Central memory CD8-positive, alpha-beta T cell (primary cell): ENCODE results near the gene TBC1D16.

ENCODE experiments used
- ATAC-seq: fragments of 150-1000 bp; cut with Tn5 transposase; replicated peaks from 2 replicates; pipeline ENCODE4 v1.10.0; 2022; ENCODE audit warnings: mild to moderate bottlenecking, moderate FRiP score, moderate number of reproducible peaks; ENCODE audit not compliant: poor library complexity, severe bottlenecking; ENCODE audit errors: extremely low read depth
- DNase-seq, 2 donors: peaks; one replicate each; pipeline ENCODE4 v3.0.0; 2021; ENCODE audit warnings: low spot score in 2 of 2
- H3K27ac Mint-ChIP-seq: one replicate; pipeline ENCODE4 v1.8.0; 2022; ENCODE audit warnings: low read depth, mild to moderate bottlenecking, moderate library complexity, mixed read lengths
- H3K27me3 Mint-ChIP-seq: one replicate; pipeline ENCODE4 v1.8.0; 2022; ENCODE audit warnings: mixed read lengths
- H3K36me3 Mint-ChIP-seq: one replicate; pipeline ENCODE4 v1.8.0; 2022; ENCODE audit warnings: mild to moderate bottlenecking, moderate library complexity, mixed read lengths; ENCODE audit not compliant: insufficient read depth
- H3K4me1 Mint-ChIP-seq: one replicate; pipeline ENCODE4 v1.8.0; 2022; ENCODE audit warnings: mixed read lengths
- H3K4me3 Mint-ChIP-seq: one replicate; pipeline ENCODE4 v1.8.0; 2022; ENCODE audit warnings: mild to moderate bottlenecking, moderate library complexity, mixed read lengths
- H3K9me3 Mint-ChIP-seq: one replicate; pipeline ENCODE4 v1.8.0; 2022; ENCODE audit warnings: mixed read lengths

The TBC1D16 gene

DNA sequence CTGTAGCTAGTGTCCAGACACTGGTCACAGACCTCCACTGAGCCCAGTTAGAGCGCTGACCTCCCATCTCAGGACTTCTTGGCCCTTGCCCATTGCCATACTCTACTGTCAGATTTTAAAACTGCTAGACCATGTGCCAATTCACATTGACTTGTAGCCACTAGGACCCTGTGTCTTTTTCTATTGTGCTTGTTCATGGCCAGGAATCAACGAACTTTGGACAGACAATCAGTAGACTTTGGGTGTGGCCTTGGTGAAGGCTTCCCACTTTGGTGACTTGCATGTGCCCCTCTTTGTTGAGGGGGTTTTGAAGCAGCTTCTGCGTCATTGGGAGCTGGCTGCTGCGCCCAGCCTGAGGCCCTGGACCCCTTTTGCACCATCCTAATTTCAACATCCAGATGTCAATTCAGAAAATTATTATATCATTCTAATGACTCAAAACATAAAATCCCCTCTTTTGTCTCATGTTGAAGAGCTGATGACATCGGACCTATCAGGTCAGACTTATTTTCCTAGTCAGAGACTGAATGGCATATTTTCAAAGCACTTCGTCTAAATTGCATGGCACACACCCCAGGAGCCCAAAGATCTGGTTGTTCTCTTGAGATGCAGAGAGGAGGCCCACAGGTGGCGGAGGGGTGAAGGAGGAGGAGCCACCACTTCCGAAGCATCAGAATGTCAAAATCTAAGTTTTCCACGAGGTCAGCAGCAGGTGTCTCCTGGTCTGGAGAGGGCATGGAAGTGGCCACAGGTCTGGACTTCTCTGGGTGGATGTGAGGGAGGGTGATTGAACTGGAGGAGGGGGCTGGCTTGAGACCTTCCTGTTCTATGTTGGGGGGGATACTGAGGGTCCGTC, 103.0 kb downstream of the TBC1D16 start:
- peaks cover 6% of the 10 kb centered on the region for H3K36me3 Mint-ChIP-seq
- no peak overlapping the region for H3K27ac Mint-ChIP-seq
- peaks cover 45% of the 10 kb centered on the region for H3K4me1 Mint-ChIP-seq
- no peak for DNase-seq
- ATAC-seq = no peak
- H3K9me3 Mint-ChIP-seq = no peaks in the 10 kb centered on the region
- H3K4me3 Mint-ChIP-seq = no peak overlapping the region
- H3K27me3 Mint-ChIP-seq = peaks cover 48% of the 10 kb centered on the region

DNA sequence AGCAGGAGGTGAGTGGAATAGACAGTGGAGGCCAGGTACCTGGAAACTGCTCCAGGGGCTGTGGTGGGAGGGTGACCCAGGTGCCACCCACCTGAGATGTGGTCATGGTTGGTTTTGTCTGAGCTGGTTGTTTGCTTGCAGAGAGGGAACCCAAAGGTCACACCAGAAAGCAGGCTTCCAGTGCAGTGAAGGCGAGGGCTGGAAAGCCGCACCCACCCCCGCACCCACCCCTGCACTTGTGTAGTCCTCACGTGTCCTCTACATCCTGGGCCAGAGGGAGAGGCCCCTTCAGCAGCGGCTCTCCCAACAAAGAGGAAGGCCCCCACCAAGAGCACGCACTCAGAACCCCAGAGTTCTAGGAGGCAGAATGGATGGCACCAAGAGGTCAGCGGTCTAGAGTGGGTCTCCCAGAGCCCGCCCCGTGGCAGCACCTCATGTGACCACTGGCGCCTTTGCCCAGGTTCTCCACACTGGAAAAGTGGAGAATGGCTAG, 103.8 kb downstream of the TBC1D16 start:
- peaks cover 39% of the 10 kb centered on the region for H3K4me1 Mint-ChIP-seq
- no peak overlapping the region for H3K27ac Mint-ChIP-seq
- peaks cover 6% of the 10 kb centered on the region for H3K36me3 Mint-ChIP-seq
- peaks cover 51% of the 10 kb centered on the region for H3K27me3 Mint-ChIP-seq
- DNase-seq (no peak), ATAC-seq (no peak)
- H3K9me3 Mint-ChIP-seq = no peaks in the 10 kb centered on the region
- no peak overlapping the region for H3K4me3 Mint-ChIP-seq

DNA sequence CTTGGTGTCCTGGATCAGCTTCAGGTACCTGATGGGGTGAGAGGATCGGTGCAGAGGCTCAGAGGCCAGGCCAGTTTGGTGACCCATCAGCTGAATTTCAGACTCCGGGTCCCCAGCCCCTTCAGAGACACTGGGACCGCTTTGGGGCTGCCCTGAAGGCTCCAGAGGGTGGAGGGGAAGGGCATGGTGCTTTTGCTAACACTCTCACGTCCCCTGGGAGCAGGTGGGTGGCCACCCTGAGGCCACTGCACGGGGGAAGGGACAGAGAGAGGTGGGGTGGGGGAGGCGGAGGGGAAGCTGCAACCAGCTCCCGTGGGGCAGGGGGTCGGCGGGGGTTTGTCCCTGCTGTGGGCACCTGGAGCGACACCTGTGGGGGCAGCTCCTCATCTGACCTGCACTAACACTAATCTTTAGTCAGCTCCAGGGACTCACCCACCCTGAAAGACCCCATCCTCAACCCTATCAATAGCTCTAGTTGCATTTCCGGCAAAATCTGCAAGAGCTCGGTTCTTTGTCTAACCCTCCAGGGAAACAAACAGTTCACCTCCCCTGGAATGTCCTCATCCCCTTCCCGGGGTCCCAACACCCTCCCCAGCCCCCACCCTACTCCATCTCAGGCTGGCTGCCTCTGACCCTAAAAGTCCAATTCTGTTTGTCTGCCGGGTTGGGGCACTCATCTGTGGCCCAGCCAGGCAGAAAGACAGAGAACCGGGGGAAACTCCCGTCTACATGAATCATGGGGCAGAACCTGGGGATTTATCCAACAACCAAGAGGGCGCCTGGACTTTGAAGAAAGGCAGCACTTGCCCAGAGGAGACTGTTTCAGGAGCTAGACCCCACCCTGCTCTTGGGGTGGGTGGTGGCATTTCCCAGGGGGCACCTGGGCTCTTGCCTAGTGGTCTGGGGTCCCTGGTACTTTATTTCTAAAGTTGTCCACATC, 104.5 kb downstream of the TBC1D16 start:
- Mint-ChIP-seq H3K27ac (no peak overlapping the region), H3K9me3 (no peaks in the 10 kb centered on the region), H3K36me3 (peaks cover 2% of the 10 kb centered on the region), H3K4me3 (no peak overlapping the region), H3K4me1 (peaks cover 33% of the 10 kb centered on the region), H3K27me3 (peaks cover 51% of the 10 kb centered on the region)
- no peak for ATAC-seq
- no peak for DNase-seq

DNA sequence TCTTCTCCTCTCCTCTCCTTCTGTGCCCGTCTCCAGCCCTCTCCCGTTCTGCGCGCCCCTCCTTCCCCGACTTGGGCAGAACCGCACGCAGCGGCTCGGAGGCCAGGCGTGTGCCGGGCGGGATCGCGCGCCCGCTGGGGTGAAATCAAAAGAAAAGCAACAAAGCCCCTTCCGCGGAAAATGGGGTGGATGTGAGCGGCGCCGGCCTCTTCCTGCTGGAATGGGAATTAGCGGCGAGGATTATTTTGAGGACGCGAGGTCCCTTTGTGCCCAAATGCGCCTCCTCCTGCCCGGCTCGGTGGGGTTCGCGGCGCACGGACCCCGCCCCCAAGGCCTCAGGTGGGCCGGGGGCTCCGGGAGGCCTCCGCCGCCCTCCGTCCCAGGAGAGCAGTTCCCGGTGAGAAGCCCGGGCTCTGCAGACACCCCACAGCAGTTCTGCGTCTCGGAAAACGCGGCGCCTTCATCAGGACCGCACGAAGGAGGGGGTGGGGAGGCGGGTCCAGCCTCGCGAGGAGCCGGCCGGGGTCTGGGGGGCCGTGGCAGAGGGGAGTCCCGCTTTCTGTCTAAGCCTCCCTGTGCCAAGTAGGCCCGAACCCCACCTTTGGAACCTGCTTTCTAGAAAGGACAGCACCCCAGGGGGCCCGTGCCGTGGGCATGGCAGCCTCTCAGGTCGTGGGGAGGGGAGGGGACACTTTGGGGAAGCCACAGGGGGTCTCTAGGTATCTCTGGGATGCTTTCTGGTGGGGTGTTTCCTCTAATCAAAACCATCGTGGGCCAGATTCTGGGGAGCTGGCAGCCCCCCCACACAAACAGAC, 105.4 kb downstream of the TBC1D16 start:
- Mint-ChIP-seq H3K9me3 (no peaks in the 10 kb centered on the region), H3K4me3 (no peak overlapping the region), H3K4me1 (peaks cover 24% of the 10 kb centered on the region), H3K27me3 (peaks cover 51% of the 10 kb centered on the region), H3K36me3 (peaks cover 2% of the 10 kb centered on the region), H3K27ac (no peak overlapping the region)
- DNase-seq = no peak
- ATAC-seq = no peak

DNA sequence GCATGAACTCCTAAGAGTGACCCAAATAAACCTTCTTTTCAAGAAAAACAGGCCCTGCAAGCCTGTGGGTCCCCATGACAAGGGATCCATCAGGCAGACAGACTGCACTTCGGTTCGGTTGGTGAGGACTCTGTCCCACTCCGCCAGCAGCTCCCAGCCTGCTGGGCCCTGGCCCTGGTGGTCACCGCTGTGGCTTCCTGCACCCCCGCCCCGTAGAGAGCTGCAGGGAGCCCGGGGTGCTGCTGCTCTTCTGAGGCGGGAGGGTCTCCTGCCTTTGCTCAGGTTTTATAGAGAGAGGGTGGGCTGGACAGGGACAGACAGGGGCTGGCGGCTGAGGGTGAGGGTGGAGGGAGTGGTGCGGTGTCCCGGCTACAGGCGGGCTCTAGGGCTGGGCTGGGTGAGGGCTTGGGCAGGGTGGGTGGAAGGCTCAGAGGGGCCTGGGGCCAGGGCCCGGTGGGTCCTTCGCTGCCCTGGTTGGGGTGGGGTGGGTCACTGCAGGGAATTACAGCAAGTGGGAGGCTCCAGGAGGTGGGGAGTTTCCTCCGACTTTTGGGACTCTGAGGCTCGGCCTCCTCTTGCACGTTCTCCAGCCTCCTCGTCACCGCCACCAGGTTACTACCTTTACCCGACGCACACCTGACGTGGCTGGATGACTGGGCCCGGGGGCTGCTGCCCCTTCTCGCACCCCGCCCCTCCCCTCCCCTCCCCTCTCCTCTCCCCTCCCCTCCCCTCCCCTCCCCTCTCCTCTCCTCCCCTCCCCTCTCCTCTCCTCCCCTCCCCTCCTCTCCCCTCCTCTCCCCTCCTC, 106.2 kb downstream of the TBC1D16 start:
- peaks cover 57% of the 10 kb centered on the region for H3K27me3 Mint-ChIP-seq
- no peak overlapping the region for H3K4me3 Mint-ChIP-seq
- no peak for ATAC-seq
- DNase-seq = no peak
- no peaks in the 10 kb centered on the region for H3K9me3 Mint-ChIP-seq
- no peak overlapping the region for H3K27ac Mint-ChIP-seq
- peaks cover 21% of the 10 kb centered on the region for H3K4me1 Mint-ChIP-seq
- H3K36me3 Mint-ChIP-seq = peaks cover 2% of the 10 kb centered on the region

DNA sequence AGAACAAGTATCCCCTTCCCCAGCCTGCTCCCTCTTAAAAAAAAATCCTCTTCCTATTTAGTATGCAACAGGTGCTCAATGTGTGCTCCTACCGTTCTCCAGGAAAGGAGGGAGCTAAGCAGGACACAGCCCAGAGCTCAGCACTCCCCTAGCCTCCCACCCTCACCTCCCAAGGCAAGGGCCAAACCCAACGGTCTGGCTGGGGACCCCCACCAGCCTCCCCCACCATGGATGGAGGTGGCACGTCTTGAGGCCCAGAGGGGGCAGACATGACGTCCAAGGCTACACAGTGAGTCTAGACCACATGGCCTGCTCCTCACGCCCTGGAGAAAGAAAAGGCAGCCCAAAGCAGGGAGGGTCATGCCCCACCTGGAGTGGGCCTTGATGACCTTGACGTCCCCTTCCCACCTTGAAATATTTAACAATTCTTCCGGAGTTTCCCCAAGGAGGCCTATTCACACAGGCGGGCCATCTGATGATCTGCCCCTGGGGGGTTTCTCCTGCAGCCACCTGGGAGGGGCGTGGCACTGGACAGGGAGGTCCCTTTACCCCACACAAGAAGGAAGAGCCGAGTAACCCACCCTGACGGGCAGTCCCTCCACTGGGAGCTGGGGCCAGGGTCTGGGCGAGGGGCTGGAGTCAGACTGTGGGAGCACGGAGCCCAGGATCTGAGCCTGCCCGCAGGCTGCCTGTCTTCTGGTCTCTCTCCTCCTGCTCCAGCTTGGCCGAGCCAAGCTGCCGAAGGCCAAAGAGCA, 107.0 kb downstream of the TBC1D16 start:
- Mint-ChIP-seq H3K9me3 (no peaks in the 10 kb centered on the region), H3K4me3 (no peak overlapping the region), H3K27ac (no peak overlapping the region), H3K4me1 (peaks cover 13% of the 10 kb centered on the region), H3K27me3 (peaks cover 53% of the 10 kb centered on the region), H3K36me3 (peaks cover 1% of the 10 kb centered on the region)
- ATAC-seq (no peak), DNase-seq (no peak)

DNA sequence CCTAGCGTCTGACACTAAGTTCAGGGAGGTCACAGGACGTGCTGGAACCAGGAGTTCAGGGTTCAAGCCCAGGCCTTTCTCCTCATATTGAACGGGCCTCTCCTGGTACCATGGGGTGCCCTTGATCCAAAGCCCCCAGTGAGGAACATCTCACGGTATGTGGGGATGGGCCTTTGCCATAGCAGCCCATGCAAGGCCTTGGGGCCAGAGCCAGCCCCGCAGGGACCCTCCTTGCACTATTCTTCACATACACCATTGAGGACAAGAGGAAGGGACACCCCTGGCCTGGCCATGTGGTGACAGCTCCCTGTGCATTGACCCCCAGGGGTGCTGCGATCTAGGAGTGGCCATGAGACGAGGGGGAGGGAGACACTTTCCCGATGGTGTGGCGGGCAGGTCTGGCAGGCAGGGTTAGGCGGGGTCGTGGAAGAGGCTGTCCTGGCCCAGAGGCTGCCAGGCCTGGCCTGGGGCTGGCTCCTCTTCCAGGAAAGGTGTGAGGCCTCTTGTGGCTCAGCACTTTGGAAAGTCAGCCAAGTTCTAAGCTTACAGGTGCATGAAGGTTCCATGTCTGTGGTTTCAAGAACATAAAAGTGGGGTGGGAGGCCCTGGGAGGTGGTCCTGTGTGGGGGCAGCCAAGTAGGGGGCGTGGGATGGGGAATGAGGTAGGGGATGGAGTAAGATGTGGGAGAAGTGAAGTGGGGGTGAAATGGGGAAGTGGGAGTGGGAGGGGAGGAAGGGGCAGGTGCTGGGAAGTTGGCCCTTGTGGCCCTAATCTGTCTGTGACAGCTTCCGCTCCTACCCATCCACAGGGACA, 107.8 kb downstream of the TBC1D16 start:
- Mint-ChIP-seq H3K4me1 (peaks cover 7% of the 10 kb centered on the region), H3K36me3 (no peaks in the 10 kb centered on the region), H3K4me3 (no peak overlapping the region), H3K27me3 (peaks cover 45% of the 10 kb centered on the region), H3K9me3 (no peaks in the 10 kb centered on the region), H3K27ac (no peak overlapping the region)
- DNase-seq = no peak
- no peak for ATAC-seq

DNA sequence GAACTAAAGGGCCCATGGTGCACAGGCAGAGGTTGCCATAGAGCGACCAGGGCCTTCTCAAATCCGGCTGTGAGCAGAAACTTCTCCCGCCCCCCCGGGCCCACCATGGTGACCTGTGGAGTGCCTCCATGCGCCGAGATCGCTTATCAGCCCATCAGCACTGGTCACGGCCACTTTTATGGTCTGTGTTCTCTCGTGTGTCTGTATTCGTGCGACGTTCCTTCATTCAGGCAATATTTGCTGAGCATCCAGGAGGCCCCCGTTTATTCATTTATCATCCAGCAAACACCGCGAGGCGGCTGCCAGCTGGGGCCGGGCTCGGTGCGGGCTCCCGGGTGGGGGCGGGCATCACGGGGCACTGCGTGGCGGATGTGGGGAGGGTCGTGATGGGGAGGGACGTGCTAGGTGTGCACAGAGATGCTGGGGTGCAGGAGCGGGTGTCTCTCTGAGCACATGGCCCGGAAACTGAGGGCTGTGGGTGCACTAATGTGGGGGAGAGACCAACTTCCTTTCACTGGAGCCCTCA, 108.5 kb downstream of the TBC1D16 start:
- H3K4me3 Mint-ChIP-seq = no peak overlapping the region
- no peaks in the 10 kb centered on the region for H3K9me3 Mint-ChIP-seq
- DNase-seq = no peak
- peak; percentile 40 for ATAC-seq
- no peak overlapping the region for H3K27ac Mint-ChIP-seq
- no peaks in the 10 kb centered on the region for H3K36me3 Mint-ChIP-seq
- peaks cover 38% of the 10 kb centered on the region for H3K27me3 Mint-ChIP-seq
- H3K4me1 Mint-ChIP-seq = peaks cover 7% of the 10 kb centered on the region

DNA sequence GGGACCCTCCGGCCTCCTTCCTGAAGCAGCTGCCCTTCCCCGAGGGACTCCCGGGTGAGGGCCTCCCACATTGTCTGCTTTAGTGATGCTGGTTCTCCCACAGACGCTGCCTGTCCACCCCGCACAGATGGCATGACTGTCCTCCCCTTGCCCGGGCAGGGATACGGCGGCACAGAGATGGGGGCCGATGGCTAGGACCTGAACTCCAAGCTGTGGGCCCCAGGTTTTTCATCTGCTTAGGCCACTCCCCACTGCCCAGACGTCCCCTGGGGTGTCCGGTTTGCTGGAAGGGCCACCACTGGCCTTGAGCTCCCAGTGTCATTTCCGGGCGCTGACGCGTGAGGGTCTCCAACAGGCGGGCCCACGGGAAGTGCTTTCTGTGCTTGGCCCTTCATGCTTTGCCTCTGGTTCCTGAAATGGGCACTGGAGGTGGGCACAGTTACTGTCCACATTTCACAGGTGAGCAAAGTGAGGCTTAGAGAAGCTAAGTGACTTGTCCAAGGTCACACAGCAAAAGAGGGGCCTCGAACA, 109.0 kb downstream of the TBC1D16 start:
- Mint-ChIP-seq H3K27me3 (peaks cover 33% of the 10 kb centered on the region), H3K4me3 (no peak overlapping the region), H3K9me3 (no peaks in the 10 kb centered on the region), H3K36me3 (no peaks in the 10 kb centered on the region), H3K4me1 (peaks cover 7% of the 10 kb centered on the region), H3K27ac (no peak overlapping the region)
- DNase-seq (no peak), ATAC-seq (no peak)

DNA sequence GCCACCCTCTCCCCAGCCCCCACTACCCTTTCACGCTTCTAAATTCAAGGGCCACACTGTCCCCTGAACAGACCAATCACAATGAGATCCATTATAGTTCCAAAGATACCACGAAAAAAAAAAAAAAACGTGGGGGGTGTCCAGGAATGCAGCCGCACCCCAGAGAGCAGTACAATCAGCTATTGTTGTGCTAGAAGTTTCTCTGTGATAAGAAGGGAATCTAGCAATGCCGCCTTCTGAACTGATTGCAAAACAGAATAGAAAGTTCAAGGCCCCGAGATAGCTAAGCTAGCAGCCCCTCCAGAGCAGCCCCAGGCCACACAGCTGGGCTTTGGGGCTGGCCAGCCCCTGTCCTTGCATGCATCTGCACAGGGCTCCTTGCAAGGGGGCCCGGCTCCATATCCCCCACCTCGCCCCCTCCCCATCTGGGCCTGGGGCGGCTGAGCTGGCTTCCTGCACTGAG, 109.5 kb downstream of the TBC1D16 start:
- H3K27me3 Mint-ChIP-seq = peaks cover 29% of the 10 kb centered on the region
- peaks cover 7% of the 10 kb centered on the region for H3K4me1 Mint-ChIP-seq
- no peak overlapping the region for H3K27ac Mint-ChIP-seq
- no peaks in the 10 kb centered on the region for H3K9me3 Mint-ChIP-seq
- DNase-seq (no peak), ATAC-seq (no peak)
- no peaks in the 10 kb centered on the region for H3K36me3 Mint-ChIP-seq
- H3K4me3 Mint-ChIP-seq = no peak overlapping the region
